ENCODE results near the gene LMBR1. TPM values are rescaled to one million over a fixed set of nuclear protein-coding genes. Genes with fewer than 3 reads are reported as not detected.
"Not testable (repeated sequence)": the region's sequence is repeated elsewhere in the genome, so short reads cannot be mapped to it uniquely, and the experiment has no call there.

The LMBR1 gene
- polyA plus RNA-seq, 1 donor = 29.3 TPM

DNA sequence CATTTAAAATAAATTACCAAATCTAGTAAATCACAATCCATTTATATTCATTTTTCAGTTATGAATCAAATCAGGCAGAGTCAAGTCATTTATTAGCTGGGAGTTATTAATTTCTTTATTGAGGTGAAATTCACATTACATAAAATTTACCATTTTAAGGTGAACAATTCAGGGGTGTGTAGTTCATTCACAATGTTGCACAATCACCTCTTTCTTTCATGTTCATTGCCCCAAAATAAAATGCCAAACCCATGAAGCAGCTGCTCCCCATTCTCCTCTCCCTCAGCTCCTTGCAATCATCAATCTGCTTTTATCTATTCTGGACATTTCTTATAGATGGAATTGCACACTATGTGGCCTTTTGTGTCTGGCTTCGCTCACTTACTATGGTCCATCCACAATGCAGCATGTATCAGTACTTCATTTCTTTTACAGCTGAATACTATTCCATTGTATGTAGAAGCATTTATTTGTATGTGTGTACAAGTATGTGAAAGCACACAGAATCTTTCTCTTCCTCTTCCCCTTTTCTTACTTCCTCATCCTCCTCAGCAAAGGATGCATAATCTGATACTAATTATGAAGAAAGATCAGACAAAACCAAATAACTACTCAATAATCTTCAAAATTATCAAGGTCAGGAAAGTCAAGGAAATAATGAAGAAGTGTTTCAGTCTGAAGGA lies 60.6 kb downstream of the LMBR1 start:
- DNase-seq = no peak
- Histone ChIP-seq H3K4me3 (ENCODE audit: low read length) (no peak overlapping the region), H3K9me3 (ENCODE audit: control insufficient read depth, low read depth, low read length) (no peaks in the 10 kb centered on the region), H3K27ac (ENCODE audit: low read length) (no peak overlapping the region), H3K36me3 (ENCODE audit: control insufficient read depth, insufficient read depth, low read length) (peaks cover 3% of the 10 kb centered on the region), H3K4me1 (ENCODE audit: control insufficient read depth, insufficient read depth, low read length) (no peaks in the 10 kb centered on the region), H3K27me3 (ENCODE audit: control insufficient read depth, insufficient read depth, low read length) (no peaks in the 10 kb centered on the region)
- WGBS (ENCODE audit: insufficient coverage, low lambda C conversion rate) = no CpG with 5 or more reads among the region's 1 CpG

DNA sequence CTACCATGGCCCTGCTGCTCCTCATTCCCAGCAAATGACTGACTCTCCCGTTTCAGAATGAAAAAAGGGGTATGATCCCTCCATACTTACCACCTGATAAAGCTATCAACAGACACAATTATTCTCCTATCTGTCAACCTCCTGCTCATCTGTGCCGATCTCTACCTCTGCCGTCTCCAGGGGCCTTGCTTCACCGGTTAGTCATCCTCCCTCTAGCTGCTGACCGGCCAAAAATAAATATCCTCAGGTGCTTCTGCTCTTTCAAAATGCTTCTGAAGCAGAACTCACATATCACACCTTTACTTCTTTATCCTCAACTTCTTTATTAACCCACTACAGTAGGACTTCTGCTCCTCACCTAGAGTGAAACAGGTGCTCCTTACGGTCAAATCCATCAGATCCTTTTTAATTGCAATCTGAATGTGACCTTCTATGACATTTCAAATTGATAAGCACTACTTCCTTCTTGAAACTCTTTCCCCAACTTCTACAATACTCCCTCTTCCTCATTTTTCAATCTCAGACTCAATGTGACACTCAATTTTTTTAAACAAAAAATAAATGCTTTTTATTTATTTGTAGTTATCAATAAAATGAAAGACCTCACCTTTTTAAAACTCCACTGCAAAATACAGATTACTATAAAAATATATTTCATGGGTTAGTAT lies 63.2 kb downstream of the LMBR1 start:
- DNase-seq = no peak
- no peak overlapping the region for H3K4me3 ChIP-seq (ENCODE audit: low read length)
- no peaks in the 10 kb centered on the region for H3K27me3 ChIP-seq (ENCODE audit: control insufficient read depth, insufficient read depth, low read length)
- no peaks in the 10 kb centered on the region for H3K4me1 ChIP-seq (ENCODE audit: control insufficient read depth, insufficient read depth, low read length)
- 96% methylated on average over 5 of the region's 6 CpGs for WGBS (ENCODE audit: insufficient coverage, low lambda C conversion rate)
- H3K9me3 ChIP-seq (ENCODE audit: control insufficient read depth, low read depth, low read length) = no peaks in the 10 kb centered on the region
- H3K27ac ChIP-seq (ENCODE audit: low read length) = no peak overlapping the region
- peaks cover 7% of the 10 kb centered on the region for H3K36me3 ChIP-seq (ENCODE audit: control insufficient read depth, insufficient read depth, low read length)

DNA sequence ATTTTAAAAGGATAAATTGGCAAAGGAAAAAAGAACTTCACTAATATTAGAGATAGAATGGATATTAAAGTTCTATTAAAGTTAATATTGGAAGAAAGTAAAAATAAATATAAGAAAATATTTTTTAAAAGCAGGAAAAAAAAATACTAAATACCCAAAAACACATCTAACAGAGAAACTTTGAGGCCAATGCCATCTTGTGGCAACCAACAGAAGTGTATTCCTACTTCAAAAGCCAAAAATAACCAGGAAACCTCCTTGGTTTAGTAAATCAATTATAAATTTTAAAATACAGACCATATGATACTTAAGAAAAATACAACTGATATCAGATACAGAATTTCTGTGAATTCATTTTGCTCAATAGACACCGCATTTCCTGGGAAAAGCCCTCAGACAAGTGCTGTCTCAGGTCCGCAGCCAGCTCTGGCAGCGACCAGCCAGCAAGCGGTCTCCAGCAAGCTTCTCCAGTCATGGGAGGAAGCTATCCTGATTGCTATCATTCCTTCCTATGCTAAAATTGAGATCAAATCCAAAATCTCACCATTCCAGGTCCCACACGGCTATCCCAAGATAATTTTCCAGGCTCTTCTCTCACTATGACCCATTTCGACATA lies 65.3 kb downstream of the LMBR1 start:
- DNase-seq = no peak
- Histone ChIP-seq H3K36me3 (ENCODE audit: control insufficient read depth, insufficient read depth, low read length) (peaks cover 7% of the 10 kb centered on the region), H3K27ac (ENCODE audit: low read length) (no peak overlapping the region), H3K9me3 (ENCODE audit: control insufficient read depth, low read depth, low read length) (no peaks in the 10 kb centered on the region), H3K4me3 (ENCODE audit: low read length) (no peak overlapping the region), H3K27me3 (ENCODE audit: control insufficient read depth, insufficient read depth, low read length) (no peaks in the 10 kb centered on the region), H3K4me1 (ENCODE audit: control insufficient read depth, insufficient read depth, low read length) (no peaks in the 10 kb centered on the region)
- no CpG with 5 or more reads among the region's 6 CpGs for WGBS (ENCODE audit: insufficient coverage, low lambda C conversion rate)

DNA sequence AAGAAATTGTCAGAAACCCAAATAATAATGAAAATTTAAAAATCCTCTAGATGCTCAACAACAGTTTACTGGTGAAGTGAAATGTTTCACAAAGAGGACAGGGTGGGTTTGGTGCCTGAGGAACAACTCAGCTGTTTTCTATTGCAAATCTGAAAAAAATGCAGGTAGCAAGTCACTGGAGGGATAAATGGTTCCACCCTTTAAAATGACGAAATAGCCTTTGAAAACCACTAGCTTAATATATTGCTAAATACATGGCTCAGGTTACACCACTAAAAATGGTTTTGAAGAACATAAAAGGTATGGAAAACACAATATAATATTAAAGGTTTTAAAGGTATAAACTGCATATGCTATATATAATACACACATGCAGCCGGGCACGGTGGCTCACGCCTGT lies 69.5 kb downstream of the LMBR1 start:
- H3K4me1 ChIP-seq (ENCODE audit: control insufficient read depth, insufficient read depth, low read length) = no peaks in the 10 kb centered on the region
- peaks cover 8% of the 10 kb centered on the region for H3K36me3 ChIP-seq (ENCODE audit: control insufficient read depth, insufficient read depth, low read length)
- H3K27ac ChIP-seq (ENCODE audit: low read length) = no peak overlapping the region
- WGBS (ENCODE audit: insufficient coverage, low lambda C conversion rate) = 100% methylated on average over 1 of the region's 4 CpGs
- no peaks in the 10 kb centered on the region for H3K27me3 ChIP-seq (ENCODE audit: control insufficient read depth, insufficient read depth, low read length)
- no peaks in the 10 kb centered on the region for H3K9me3 ChIP-seq (ENCODE audit: control insufficient read depth, low read depth, low read length)
- H3K4me3 ChIP-seq (ENCODE audit: low read length) = no peak overlapping the region
- no peak for DNase-seq

DNA sequence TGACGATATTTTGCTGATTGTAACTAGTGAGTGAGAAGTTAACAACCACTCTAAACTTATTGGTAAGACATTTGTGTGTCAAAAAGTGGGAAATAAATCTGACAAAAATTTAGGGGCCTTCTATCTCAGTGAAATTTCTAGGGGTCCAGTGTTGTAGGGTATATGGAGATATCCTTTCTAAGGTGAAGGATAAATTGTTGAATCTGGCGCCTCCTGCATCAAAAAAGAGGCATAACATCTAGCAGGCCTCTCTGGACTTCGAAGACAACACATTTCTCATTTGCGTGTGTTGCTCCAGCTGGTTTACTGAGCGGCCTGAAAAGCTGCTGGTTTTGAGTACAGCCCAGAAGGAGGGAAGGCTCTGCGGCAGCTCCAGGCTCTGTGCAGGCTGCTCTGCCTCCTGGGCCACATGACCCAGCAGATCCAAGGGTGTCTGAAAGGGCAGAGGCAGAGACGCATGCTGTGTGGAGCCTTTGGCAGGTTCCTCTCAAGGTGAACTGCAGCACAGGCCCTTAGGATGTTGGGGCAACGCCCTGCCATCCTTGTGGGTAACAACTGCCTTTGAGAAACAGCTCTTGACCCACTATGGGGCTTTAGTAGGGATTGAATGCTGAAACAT lies 72.4 kb downstream of the LMBR1 start:
- H3K9me3 ChIP-seq (ENCODE audit: control insufficient read depth, low read depth, low read length) = no peaks in the 10 kb centered on the region

DNA sequence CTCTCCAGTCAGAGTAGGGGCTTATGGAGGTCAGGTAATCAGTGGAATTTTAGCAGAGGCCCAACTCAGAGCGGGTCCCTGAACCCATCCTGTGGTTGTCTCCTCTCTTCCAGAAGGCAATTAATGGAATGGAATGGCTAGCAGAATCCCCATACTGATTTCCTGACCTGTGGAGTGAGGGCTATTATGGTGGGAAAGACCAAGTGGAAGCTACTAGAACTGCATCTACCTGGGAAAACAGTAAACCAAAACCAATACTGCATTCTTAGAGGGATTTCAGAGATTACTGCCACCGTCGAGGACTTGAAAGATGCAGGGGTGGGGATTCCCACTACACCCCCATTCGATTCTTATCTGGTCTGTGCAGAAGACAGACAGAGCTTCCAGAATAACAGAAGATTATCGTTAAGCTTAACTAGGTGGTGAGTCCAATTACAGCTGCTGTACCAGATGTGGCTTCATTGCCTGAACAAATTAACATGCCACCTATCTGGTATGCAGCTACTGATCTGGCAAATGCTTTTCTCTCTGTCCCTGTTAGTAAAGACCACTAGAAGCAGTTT lies 73.2 kb downstream of the LMBR1 start:
- DNase-seq = no peak
- H3K27me3 ChIP-seq (ENCODE audit: control insufficient read depth, insufficient read depth, low read length) = no peaks in the 10 kb centered on the region
- H3K36me3 ChIP-seq (ENCODE audit: control insufficient read depth, insufficient read depth, low read length) = peaks cover 4% of the 10 kb centered on the region
- no peak overlapping the region for H3K27ac ChIP-seq (ENCODE audit: low read length)
- WGBS (ENCODE audit: insufficient coverage, low lambda C conversion rate) = no CpG with 5 or more reads among the region's 5 CpGs
- no peaks in the 10 kb centered on the region for H3K9me3 ChIP-seq (ENCODE audit: control insufficient read depth, low read depth, low read length)
- no peaks in the 10 kb centered on the region for H3K4me1 ChIP-seq (ENCODE audit: control insufficient read depth, insufficient read depth, low read length)
- no peak overlapping the region for H3K4me3 ChIP-seq (ENCODE audit: low read length)

More for the DNA sequence above, 72.4 kb downstream of the LMBR1 start:
- H3K36me3 ChIP-seq (ENCODE audit: control insufficient read depth, insufficient read depth, low read length) = peaks cover 4% of the 10 kb centered on the region
- H3K27me3 ChIP-seq (ENCODE audit: control insufficient read depth, insufficient read depth, low read length) = no peaks in the 10 kb centered on the region
- 100% methylated on average over 1 of the region's 8 CpGs for WGBS (ENCODE audit: insufficient coverage, low lambda C conversion rate)
- no peak overlapping the region for H3K27ac ChIP-seq (ENCODE audit: low read length)
- no peak overlapping the region for H3K4me3 ChIP-seq (ENCODE audit: low read length)
- no peak for DNase-seq
- no peaks in the 10 kb centered on the region for H3K4me1 ChIP-seq (ENCODE audit: control insufficient read depth, insufficient read depth, low read length)

DNA sequence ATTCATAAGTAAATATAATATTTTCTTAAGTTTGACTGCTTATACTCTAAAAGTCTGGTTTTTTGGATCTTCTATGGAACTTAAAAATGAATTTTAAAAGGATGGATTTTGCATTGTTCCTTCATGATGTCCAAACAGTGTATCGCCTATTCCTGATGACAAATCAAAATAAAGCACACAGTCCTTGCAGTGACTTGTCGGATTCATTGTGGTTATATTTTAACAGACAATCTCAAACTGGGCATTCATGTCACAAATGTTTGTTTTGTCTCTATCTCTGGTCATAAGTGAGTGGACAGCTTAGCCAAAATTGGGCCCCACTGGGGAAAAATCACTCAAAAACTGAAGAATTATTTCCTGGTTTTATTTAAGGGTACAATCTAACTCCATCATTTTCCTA lies 74.8 kb downstream of the LMBR1 start:
- no peaks in the 10 kb centered on the region for H3K9me3 ChIP-seq (ENCODE audit: control insufficient read depth, low read depth, low read length)
- no peaks in the 10 kb centered on the region for H3K4me1 ChIP-seq (ENCODE audit: control insufficient read depth, insufficient read depth, low read length)
- H3K27me3 ChIP-seq (ENCODE audit: control insufficient read depth, insufficient read depth, low read length) = no peaks in the 10 kb centered on the region
- WGBS (ENCODE audit: insufficient coverage, low lambda C conversion rate) = 46% methylated on average over 2 of the region's 2 CpGs
- H3K36me3 ChIP-seq (ENCODE audit: control insufficient read depth, insufficient read depth, low read length) = peaks cover 6% of the 10 kb centered on the region
- no peak overlapping the region for H3K4me3 ChIP-seq (ENCODE audit: low read length)
- no peak for DNase-seq
- H3K27ac ChIP-seq (ENCODE audit: low read length) = no peak overlapping the region

DNA sequence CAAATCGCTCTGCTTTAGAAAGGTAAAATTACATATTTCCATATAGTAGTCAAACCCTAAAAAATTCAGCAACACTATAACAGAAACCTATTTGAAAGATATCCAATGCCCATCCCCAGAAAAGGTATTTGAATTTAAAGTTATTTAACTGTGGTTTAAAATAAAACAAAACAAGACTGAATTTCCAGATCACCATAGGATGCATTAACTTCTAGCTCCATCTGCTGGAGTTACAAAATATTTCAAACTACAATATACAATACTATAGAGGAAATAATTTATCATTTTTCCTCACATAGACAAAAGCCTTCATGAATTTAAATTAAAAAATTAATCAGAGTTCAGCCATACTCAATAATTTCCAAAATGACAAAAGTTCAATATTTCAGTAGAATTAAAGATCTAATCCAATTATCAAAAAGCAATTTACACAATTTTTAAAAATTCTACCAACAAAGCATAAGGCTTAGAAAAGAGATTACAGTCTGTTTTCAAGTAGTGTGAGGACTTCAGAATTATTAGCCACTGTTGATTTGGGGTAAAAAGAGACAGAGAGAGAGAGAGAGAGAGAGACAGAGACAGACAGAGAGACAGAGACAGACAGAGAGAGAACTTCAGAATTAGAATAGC lies 75.9 kb downstream of the LMBR1 start:
- H3K4me1 ChIP-seq (ENCODE audit: control insufficient read depth, insufficient read depth, low read length) = no peaks in the 10 kb centered on the region
- 100% methylated on average over 1 of the region's 1 CpG for WGBS (ENCODE audit: insufficient coverage, low lambda C conversion rate)
- H3K9me3 ChIP-seq (ENCODE audit: control insufficient read depth, low read depth, low read length) = no peaks in the 10 kb centered on the region
- DNase-seq = no peak
- H3K27ac ChIP-seq (ENCODE audit: low read length) = no peak overlapping the region
- H3K27me3 ChIP-seq (ENCODE audit: control insufficient read depth, insufficient read depth, low read length) = no peaks in the 10 kb centered on the region
- peaks cover 9% of the 10 kb centered on the region for H3K36me3 ChIP-seq (ENCODE audit: control insufficient read depth, insufficient read depth, low read length)
- no peak overlapping the region for H3K4me3 ChIP-seq (ENCODE audit: low read length)

DNA sequence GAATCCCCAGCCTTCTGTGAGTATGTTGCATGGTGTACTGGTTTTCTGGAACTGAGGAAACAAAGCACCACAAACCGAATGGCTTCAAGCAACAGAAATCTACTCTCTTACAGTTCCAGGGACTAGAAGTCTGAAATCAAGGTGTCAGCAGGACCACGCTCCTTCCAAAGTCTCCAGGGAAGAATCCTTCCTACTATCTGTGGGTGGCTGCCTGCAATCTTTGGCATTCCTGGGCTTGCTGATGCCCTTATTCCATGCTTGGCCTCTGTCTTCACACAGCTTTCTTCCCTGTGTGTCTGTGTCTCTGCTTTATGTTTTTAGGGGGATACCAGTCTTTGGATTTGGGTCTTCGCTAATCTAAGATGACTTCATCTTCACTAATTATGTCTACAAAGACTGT lies 81.3 kb downstream of the LMBR1 start:
- WGBS (ENCODE audit: insufficient coverage, low lambda C conversion rate) = 100% methylated on average over 1 of the region's 3 CpGs
- Histone ChIP-seq H3K4me3 (ENCODE audit: low read length) (no peak overlapping the region), H3K9me3 (ENCODE audit: control insufficient read depth, low read depth, low read length) (no peaks in the 10 kb centered on the region), H3K27me3 (ENCODE audit: control insufficient read depth, insufficient read depth, low read length) (no peaks in the 10 kb centered on the region), H3K4me1 (ENCODE audit: control insufficient read depth, insufficient read depth, low read length) (no peaks in the 10 kb centered on the region), H3K36me3 (ENCODE audit: control insufficient read depth, insufficient read depth, low read length) (peaks cover 10% of the 10 kb centered on the region), H3K27ac (ENCODE audit: low read length) (no peak overlapping the region)
- DNase-seq = no peak

DNA sequence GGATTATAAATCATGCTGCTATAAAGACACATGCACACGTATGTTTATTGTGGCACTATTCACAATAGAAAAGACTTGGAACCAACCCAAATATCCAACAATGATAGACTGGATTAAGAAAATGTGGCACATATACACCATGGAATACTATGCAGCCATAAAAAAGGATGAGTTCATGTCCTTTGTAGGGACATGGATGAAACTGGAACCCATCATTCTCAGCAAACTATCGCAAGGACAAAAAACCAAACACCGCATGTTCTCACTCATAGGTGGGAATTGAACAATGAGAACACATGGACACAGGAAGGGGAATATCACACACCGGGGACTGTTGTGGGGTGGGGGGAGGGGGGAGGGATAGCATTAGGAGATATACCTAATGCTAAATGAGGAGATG lies 89.3 kb downstream of the LMBR1 start:
- H3K27ac ChIP-seq (ENCODE audit: low read length); H3K27me3 ChIP-seq (ENCODE audit: control insufficient read depth, insufficient read depth, low read length); H3K36me3 ChIP-seq (ENCODE audit: control insufficient read depth, insufficient read depth, low read length); H3K4me3 ChIP-seq (ENCODE audit: low read length); DNase-seq; H3K4me1 ChIP-seq (ENCODE audit: control insufficient read depth, insufficient read depth, low read length); H3K9me3 ChIP-seq (ENCODE audit: control insufficient read depth, low read depth, low read length): not testable (repeated sequence)
- no CpG with 5 or more reads among the region's 4 CpGs for WGBS (ENCODE audit: insufficient coverage, low lambda C conversion rate)
